GM12878 (cell line): ENCODE data around the gene HS6ST3. TPM values are rescaled to one million over a fixed set of nuclear protein-coding genes. Genes with fewer than 3 reads are reported as not detected.

Experiments used
- ATAC-seq: fragments of 200-7000 bp; cut with Tn5 transposase; 3 replicates; pipeline ENCODE4 v1.9.1; 2020; ENCODE audit warnings: mild to moderate bottlenecking, moderate library complexity
- BruUV-seq: library from RNA; stranded (reverse); fragments of 400-500 nt; replicated peaks from 2 replicates; lab custom pipeline; 2021; lab: Mats Ljungman, UMichigan
- CTCF ChIA-PET: fragments of 300-600 bp; sonication (Branson Sonifier 250); formaldehyde crosslinking; extraction: SDS; loops from one replicate; lab custom pipeline; 2021; ENCODE audit warnings: inconsistent platforms; lab: Yijun Ruan, JAX
- POLR2A ChIA-PET: fragments of 350-600 bp; formaldehyde crosslinking; extraction: SDS; loops from one replicate; lab custom pipeline; 2021; ENCODE audit warnings: inconsistent platforms; lab: Charles Lee
- RAD21 ChIA-PET: fragments of 300-600 bp; sonication (Branson Sonifier 250); formaldehyde crosslinking; loops from one replicate; lab custom pipeline; 2023; ENCODE audit warnings: antibody characterized with exemption; ENCODE audit not compliant: unreplicated experiment; lab: Charles Lee
- SMC1A ChIA-PET: fragments of 300-600 bp; sonication (Branson Sonifier 250); formaldehyde crosslinking; loops from one replicate; lab custom pipeline; 2023; ENCODE audit not compliant: unreplicated experiment, uncharacterized antibody; lab: Charles Lee
- DNase-seq: peaks from one replicate; pipeline ENCODE4 v3.0.0-alpha.2; 2011; ENCODE audit warnings: low read depth, low spot score
- FAIRE-seq: peaks from 3 replicates; lab custom pipeline; 2011; peaks lifted over from hg19 to GRCh38; lab: Jason Lieb, UNC
- H2AFZ ChIP-seq: 2 replicates; pipeline ENCODE4 v1.6.0; 2011; ENCODE audit warnings: low read depth, low read length, control low read depth; ENCODE audit not compliant: control insufficient read depth
- H3K27ac ChIP-seq: 2 replicates; pipeline ENCODE4 v1.5.1; 2011; ENCODE audit warnings: control low read depth; ENCODE audit not compliant: control insufficient read depth, insufficient read depth
- H3K27me3 ChIP-seq, 2 experiments: replicated peaks in 1 of 2; 2 replicates each; pipeline versions ENCODE4 v1.6.0 to v1.6.1; 2011; ENCODE audit warnings: low read length in 1 of 2; ENCODE audit not compliant: control insufficient read depth in 2 of 2, insufficient read depth in 2 of 2
- H3K36me3 ChIP-seq, 2 experiments: 2 replicates each; pipeline ENCODE4 v1.5.1; 2011; ENCODE audit warnings: low read length in 1 of 2; ENCODE audit not compliant: control insufficient read depth in 2 of 2, insufficient read depth in 2 of 2
- H3K4me1 ChIP-seq: 2 replicates; pipeline ENCODE4 v1.6.1; 2011; ENCODE audit warnings: mild to moderate bottlenecking, low read length, moderate library complexity, mixed read lengths; ENCODE audit not compliant: control insufficient read depth, insufficient read depth
- H3K4me2 ChIP-seq: 2 replicates; pipeline ENCODE4 v1.6.0; 2011; ENCODE audit warnings: control low read depth; ENCODE audit not compliant: control insufficient read depth, insufficient read depth
- H3K4me3 ChIP-seq: fragments of 200-600 bp; sonication (generic); 2 replicates; pipeline ENCODE4 v1.5.1; 2016
- H3K79me2 ChIP-seq: 2 replicates; pipeline ENCODE4 v1.6.0; 2011; ENCODE audit warnings: low read length; ENCODE audit not compliant: control insufficient read depth, insufficient read depth
- H3K9ac ChIP-seq: 2 replicates; pipeline ENCODE4 v1.8.0; 2011; ENCODE audit warnings: low read length, control low read depth, mixed read lengths; ENCODE audit not compliant: control insufficient read depth, insufficient read depth
- H3K9me3 ChIP-seq: replicated peaks from 3 replicates; pipeline ENCODE4 v1.5.1; 2011; ENCODE audit warnings: mild to moderate bottlenecking, low read length; ENCODE audit not compliant: control insufficient read depth, insufficient read depth
- H4K20me1 ChIP-seq: 2 replicates; pipeline ENCODE4 v1.6.0; 2011; ENCODE audit not compliant: control insufficient read depth, insufficient read depth
- BACH1 ChIP-seq: fragments of 450-650 bp; IDR thresholded peaks from 2 replicates; pipeline ENCODE4 v1.6.1; 2017; ENCODE audit warnings: mild to moderate bottlenecking, borderline replicate concordance
- CHD1 ChIP-seq: IDR thresholded peaks from 2 replicates; pipeline ENCODE4 v1.6.1; 2012; ENCODE audit warnings: low read depth, low read length, improper control_type of control experiment
- FOXK2 ChIP-seq: fragments of 450-650 bp; IDR thresholded peaks from 2 replicates; pipeline ENCODE4 v1.6.1; 2017; ENCODE audit warnings: mild to moderate bottlenecking, moderate library complexity
- GATAD2B ChIP-seq: fragments of 450-650 bp; conservative IDR thresholded peaks from 2 replicates; pipeline ENCODE4 v1.6.1; 2017; ENCODE audit warnings: low read depth, mild to moderate bottlenecking, moderate library complexity
- MXI1 ChIP-seq: fragments of 150-350 bp; IDR thresholded peaks from 2 replicates; pipeline ENCODE4 v1.6.1; 2011; ENCODE audit warnings: low read depth, mild to moderate bottlenecking, inconsistent platforms, low read length, improper control_type of control experiment
- NFIC ChIP-seq: IDR thresholded peaks from 2 replicates; pipeline ENCODE4 v1.6.1; 2012; ENCODE audit warnings: low read depth, mild to moderate bottlenecking, inconsistent platforms, low read length, moderate library complexity
- NR2C1 ChIP-seq: fragments of 450-650 bp; IDR thresholded peaks from 2 replicates; pipeline ENCODE4 v1.6.1; 2017; ENCODE audit warnings: antibody characterized with exemption, mild to moderate bottlenecking, moderate library complexity
- PML ChIP-seq: IDR thresholded peaks from 2 replicates; pipeline ENCODE4 v1.6.1; 2012; ENCODE audit warnings: low read length, inconsistent platforms
- RUNX3 ChIP-seq: IDR thresholded peaks from 2 replicates; pipeline ENCODE4 v1.6.1; 2012; ENCODE audit warnings: low read length, inconsistent platforms
- SP1 ChIP-seq: IDR thresholded peaks from one replicate; pipeline ENCODE4 v1.6.1; 2011; ENCODE audit warnings: low read depth, low read length
- ZNF274 ChIP-seq: IDR thresholded peaks from one replicate; pipeline ENCODE4 v1.8.0; 2011; ENCODE audit not compliant: insufficient read length, insufficient read depth
- WGBS: methylation state at CpG from one replicate; pipeline ENCODE4 v1.1.6; 2016; ENCODE audit warnings: low lambda C conversion rate; ENCODE audit not compliant: insufficient replicate concordance, insufficient coverage; ENCODE audit errors: missing lambda C conversion rate; 5-methylcytosine and 5-hydroxymethylcytosine counted together
- in situ Hi-C: fragments of 300-500 bp; cut with MboI; formaldehyde crosslinking; loops from 9 replicates; pipeline ENCODE4 v1.14.3; 2018; ENCODE audit warnings: mixed read lengths
- intact Hi-C: fragments of 100-400 bp; cut with micrococcal nuclease; formaldehyde crosslinking; loops from one replicate; pipeline ENCODE4 v1.14.2; 2022; ENCODE audit not compliant: unreplicated experiment
- polyA plus RNA-seq, 11 experiments: library from polyadenylated mRNA; depleted of rRNA in 4 of 11; unstranded in 6 of 11; stranded (reverse) in 5 of 11; fragments of >200 nt; fragmentation: Nextera tagmentation in 4 of 11; fragmentation: Illumina TruSeq in 1 of 11; extraction: Ambion mirVana in 4 of 11; extraction: Trizol in 1 of 11; gene quantifications; 1 replicate in 1 of 11; 2 replicates in 10 of 11; pipeline versions ENCODE4 v1.2.1 to v1.2.3, GENCODE V29; 2011 to 2016; ENCODE audit warnings: inconsistent platforms in 2 of 11, missing spikeins in 2 of 11, low read depth in 1 of 11
- total RNA-seq, 4 experiments: library from RNA; depleted of rRNA in 3 of 4; stranded (reverse); fragments of >200 nt in 3 of 4; fragmentation: Illumina TruSeq in 1 of 4; extraction: Trizol in 1 of 4; gene quantifications; 2 replicates each; pipeline versions ENCODE4 v1.2.1 to v1.2.3, GENCODE V29; 2013 to 2021
- TF ChIP-seq, protein P1 (sequence below): fragments of 450-650 bp; IDR thresholded peaks from 2 replicates; pipeline ENCODE4 v1.6.1; 2016; ENCODE audit warnings: mild to moderate bottlenecking, moderate library complexity, borderline replicate concordance
- TF ChIP-seq, protein P2 (sequence below): fragments of 450-650 bp; IDR thresholded peaks from 2 replicates; pipeline ENCODE4 v1.6.1; 2016; ENCODE audit warnings: mild to moderate bottlenecking

Gene HS6ST3
- total and polyA plus RNA-seq, 10 of the 15 experiments (the other 5 are each of a cell fraction or from before 2014, with no cell fraction given), result under 0.01 to 2.9 TPM; not detected in 8

DNA sequence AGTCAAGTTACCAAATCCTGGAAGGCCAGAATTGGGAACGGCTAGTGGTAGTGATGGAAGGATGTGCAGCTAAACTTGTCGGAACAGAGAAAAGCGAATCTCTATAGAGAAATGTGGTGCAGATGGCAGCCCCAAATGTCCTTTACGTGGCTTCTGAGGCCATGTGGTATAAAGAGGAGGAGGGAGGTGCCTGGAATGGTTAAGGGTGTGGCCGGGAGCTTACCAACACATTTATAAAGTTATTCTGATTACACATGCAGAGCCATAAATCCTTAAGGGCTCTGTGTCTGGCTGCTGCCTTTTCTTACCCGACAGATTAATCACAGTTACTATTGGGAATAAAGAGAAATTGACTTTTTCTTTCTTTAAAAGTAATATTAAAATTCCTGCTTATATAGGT lies 714.3 kb downstream of the HS6ST3 start (continued):
- TF ChIP-seq, protein P1, sequence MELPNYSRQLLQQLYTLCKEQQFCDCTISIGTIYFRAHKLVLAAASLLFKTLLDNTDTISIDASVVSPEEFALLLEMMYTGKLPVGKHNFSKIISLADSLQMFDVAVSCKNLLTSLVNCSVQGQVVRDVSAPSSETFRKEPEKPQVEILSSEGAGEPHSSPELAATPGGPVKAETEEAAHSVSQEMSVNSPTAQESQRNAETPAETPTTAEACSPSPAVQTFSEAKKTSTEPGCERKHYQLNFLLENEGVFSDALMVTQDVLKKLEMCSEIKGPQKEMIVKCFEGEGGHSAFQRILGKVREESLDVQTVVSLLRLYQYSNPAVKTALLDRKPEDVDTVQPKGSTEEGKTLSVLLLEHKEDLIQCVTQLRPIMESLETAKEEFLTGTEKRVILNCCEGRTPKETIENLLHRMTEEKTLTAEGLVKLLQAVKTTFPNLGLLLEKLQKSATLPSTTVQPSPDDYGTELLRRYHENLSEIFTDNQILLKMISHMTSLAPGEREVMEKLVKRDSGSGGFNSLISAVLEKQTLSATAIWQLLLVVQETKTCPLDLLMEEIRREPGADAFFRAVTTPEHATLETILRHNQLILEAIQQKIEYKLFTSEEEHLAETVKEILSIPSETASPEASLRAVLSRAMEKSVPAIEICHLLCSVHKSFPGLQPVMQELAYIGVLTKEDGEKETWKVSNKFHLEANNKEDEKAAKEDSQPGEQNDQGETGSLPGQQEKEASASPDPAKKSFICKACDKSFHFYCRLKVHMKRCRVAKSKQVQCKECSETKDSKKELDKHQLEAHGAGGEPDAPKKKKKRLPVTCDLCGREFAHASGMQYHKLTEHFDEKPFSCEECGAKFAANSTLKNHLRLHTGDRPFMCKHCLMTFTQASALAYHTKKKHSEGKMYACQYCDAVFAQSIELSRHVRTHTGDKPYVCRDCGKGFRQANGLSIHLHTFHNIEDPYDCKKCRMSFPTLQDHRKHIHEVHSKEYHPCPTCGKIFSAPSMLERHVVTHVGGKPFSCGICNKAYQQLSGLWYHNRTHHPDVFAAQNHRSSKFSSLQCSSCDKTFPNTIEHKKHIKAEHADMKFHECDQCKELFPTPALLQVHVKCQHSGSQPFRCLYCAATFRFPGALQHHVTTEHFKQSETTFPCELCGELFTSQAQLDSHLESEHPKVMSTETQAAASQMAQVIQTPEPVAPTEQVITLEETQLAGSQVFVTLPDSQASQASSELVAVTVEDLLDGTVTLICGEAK, result no peak

DNA sequence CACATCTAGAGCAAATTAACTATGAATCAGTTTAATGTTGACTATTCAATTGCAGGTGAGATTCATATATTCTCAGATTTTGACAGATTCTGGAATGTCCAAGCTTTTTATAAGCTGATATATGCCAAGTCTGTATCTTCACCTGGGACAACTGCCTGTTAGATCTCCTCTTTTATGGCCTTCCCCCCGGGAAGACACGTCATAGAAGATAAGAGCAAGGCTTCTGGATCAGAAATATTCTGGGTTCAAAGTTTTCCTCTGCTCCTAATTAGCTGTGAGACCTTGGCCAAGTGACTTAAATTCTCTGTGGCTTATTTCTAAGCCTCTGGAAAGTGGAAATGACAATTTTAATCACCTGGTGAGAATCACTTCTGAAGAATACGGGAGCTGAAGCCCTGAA lies 716.8 kb downstream of the HS6ST3 start:
- intact Hi-C loops (no loop called here), in situ Hi-C loops (no loop called here)
- H3K4me2 ChIP-seq, result no peak overlapping the region
- H3K27me3 ChIP-seq, result no peaks in the 10 kb centered on the region
- H3K79me2 ChIP-seq, result no peaks in the 10 kb centered on the region
- FAIRE-seq, result no peak
- no peaks in the 10 kb centered on the region for H3K4me1 ChIP-seq
- ChIA-PET CTCF (interaction anchor here (2.6 kb wide), 1 partner anchor 11 kb away, joined by 8 read pairs; no protein-coding TSS in a partner anchor), POLR2A (no interaction called here)
- no peak overlapping the region for H3K27ac ChIP-seq
- H3K9ac ChIP-seq, result no peak overlapping the region
- no TSS peak for BruUV-seq
- H2AFZ ChIP-seq, result no peak overlapping the region
- H3K9me3 ChIP-seq, result no peaks in the 10 kb centered on the region
- H4K20me1 ChIP-seq, result no peaks in the 10 kb centered on the region
- no peaks in the 10 kb centered on the region for H3K36me3 ChIP-seq
- TF ChIP-seq GATAD2B (no peak), SP1 (no peak), NFIC (no peak), BACH1 (no peak), CHD1 (no peak), RUNX3 (no peak), MXI1 (no peak), NR2C1 (no peak), PML (no peak), ZNF274 (no peak), FOXK2 (no peak)
- TF ChIP-seq, protein P2, sequence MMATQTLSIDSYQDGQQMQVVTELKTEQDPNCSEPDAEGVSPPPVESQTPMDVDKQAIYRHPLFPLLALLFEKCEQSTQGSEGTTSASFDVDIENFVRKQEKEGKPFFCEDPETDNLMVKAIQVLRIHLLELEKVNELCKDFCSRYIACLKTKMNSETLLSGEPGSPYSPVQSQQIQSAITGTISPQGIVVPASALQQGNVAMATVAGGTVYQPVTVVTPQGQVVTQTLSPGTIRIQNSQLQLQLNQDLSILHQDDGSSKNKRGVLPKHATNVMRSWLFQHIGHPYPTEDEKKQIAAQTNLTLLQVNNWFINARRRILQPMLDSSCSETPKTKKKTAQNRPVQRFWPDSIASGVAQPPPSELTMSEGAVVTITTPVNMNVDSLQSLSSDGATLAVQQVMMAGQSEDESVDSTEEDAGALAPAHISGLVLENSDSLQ, result no peak
- TF ChIP-seq, all 136 proteins: peak for 0
- no peak for DNase-seq
- RAD21 ChIA-PET, result no interaction called here
- SMC1A ChIA-PET, result no interaction called here
- H3K4me3 ChIP-seq, result no peak overlapping the region
- 0% methylated on average over 3 of the region's 3 CpGs for WGBS
- ATAC-seq, result no peak
